Ammon's horn (tissue), 1 donor: Measurements from ENCODE around the gene VSTM2B.

ENCODE experiments used
- DNase-seq: peaks from one replicate; pipeline ENCODE4 v3.0.0-alpha.2; 2016; ENCODE audit warnings: low spot score

VSTM2B gene

DNA sequence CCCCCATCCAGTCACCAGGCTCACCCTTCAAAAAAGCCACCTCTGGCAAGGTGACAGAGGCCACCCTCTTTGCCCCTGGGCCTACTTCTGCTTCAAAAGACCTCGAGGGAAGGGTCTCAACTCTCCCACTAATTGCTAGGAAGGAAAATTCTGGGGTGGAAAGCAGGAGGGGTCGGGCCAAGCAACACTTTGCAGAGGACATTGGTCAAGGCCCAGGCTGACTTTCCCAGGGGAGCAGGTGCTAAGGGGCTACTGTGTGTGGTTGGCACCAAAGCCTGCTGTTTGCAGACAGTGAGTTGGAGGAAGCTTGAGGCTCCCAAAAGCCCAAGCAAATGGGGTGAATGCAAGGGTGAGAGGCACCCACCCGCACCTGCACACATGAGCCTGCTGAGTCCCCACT, 28.6 kb upstream of the VSTM2B start:
- no peak for DNase-seq

DNA sequence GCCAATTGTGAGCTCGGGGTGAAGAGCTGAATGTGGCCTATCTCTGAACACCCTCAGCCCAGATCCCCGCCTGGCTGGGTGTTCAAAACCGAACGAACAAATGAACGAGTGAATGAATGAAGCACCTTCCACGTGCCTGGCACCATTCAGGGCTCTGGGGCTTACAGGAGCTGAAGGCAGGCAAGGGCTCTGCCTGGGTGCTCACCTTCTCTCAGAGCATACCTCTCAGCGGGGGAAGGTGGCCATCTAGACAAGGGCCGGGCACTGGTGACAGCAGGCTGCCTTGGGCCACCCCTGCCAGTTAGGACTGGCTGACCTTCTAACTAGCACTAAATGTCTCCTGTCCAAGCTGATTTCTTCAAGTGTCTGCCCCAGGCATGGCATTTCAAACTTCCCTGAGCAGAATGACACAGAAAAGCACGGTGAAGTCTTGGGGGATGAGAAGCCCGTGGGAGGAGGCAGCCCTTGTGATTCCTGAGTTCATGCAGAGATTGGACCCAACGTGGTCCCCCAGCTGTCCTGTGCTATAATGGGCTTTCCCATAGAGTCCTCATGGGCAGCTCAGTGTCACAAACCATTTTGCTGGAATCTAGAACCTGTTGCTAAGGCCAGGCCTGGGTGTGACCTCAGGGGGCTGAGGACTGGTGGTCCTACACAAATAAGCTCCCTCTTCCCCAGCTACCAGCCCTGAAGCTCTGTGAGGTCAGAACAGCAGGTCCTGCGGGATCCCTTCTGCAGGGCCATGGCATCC, 27.9 kb upstream of the VSTM2B start:
- no peak for DNase-seq

DNA sequence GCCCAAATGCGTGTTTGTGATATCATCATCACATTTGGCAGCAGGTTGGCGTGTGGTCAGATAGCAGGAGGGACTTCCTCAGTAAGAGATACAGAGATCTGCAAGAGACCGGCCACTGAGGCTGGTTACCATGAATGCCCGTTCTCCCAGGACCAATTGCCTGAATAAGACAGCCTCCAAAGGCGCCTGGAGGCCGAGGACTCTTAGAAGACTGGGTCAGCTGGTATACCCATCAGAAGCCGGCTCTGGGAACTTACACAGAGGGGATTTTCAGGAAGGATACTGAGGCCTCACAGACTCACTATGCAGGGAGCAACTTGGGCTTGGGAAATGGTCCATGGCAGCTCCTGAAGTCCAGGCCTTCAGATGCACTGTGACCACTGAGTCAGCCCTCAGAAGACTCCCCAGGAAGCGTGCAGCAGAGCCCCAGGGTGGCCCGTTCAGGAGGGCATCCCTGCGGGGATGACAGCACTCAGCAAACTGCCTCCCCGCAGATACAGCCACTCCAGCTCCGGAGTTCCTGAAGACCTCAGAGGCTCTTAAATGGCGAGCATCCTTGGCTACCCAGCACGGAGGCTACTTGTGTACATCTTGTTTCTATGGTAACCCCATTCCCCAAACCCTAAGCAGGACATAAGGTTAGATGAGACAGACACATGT, 26.4 kb upstream of the VSTM2B start:
- DNase-seq, result no peak

DNA sequence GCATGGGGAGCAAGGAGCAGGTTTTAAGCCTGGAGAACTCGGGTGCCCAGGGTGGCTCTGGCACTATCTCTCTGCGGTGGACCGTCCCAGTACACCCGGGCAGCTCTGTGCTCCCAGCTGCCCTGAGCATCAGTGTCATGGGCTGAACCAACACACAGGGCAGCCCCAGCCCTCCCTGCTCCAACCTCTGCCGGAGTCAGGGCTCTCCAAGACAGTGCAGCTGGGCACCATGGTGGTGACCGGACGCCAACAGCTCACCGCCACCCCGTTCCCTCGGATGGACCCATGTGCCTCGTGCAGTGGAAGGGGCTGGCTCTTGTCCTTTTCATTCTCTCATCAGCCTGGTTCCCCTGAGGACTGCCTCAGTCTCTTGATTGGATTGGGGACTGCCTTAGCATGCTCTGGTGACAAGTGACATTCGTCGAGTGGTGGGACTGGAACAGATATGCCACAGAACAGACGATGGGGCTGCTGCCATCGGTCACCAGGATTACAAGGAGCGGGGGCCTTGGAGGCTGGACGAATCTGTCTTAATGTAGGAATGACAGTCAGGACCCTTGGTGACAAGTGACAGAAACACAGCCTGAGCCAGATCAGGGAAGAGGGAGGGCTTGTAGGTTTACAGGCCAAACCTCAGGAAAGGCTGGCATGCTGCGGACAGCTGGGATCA, 25.7 kb upstream of the VSTM2B start:
- DNase-seq, result no peak

DNA sequence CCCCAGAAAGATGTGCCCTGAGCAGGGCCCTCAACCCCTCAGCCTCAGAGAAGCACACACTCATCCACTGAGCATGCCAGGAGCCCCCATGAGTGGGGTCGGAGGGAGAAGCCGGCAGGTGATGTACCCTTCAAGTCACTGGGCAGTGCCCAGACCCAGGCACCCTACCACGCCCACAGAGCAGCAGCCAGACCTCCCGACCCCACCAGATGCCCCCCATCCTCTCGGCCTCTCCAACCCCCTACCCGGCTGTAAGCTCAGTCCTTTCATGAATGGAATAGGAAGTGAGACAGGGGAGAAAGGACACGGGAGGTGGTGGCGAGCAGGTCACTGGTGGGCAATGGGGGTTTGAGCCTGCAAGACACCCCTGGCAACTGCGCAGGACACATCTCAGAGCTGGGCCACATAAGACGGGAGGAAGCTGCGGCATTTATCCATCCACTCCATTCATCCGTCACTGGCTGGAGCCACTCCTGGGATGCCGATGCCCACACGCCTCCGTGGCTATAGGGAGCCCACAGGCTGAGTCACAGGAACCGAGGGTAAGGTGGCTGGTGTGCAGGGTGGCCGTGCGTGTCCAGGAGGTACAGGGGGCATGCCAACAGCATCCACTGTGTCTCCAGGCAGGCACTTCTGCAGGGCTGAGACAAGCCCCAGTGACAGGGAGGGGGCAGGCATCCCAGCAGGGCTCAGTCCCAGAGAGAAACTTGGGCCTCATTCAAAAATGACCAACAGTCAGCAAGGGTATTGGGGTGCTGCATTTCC, 23.8 kb upstream of the VSTM2B start:
- no peak for DNase-seq

DNA sequence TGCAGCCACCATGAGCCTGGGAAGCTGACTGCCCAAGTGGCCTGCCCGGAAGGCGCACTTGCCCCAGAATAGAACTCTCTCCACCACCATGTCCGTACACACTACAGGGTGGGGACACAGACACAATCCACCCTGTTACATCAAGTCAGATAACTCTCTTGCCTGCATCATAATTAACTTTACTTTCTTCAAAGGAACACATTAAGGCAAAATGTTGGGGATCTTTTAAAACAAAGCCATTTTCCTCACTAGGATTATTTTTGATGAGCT, 23.3 kb upstream of the VSTM2B start:
- no peak for DNase-seq

DNA sequence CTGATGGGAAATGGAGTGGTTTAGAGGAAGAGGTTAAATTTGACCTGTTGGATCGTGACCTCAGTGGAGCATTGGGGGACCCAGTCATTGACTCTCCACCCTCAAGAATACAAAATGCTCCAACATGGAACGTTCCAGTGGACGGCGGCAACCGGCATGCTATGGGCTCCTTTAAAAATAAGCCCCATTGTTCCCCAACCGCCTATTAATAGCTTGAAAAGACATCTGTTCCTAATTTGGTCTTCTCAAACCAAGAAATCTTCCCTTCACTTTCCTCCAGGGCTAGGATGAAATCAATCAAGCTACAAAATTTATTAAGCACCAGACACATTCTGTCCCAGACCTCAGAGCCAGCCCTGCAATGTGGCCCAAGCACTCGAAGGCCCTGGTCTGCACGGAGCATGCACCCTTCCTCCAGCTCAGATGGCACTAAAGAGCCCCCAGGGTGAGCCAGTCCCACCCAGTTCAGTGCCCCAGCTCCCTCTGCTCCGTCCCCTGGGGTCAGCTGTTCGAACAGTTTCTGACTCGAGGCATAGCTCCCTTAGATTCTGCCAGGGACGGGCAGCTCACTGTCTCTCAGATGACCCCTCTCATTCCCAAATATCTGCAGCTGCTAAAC, 22.5 kb upstream of the VSTM2B start:
- no peak for DNase-seq

DNA sequence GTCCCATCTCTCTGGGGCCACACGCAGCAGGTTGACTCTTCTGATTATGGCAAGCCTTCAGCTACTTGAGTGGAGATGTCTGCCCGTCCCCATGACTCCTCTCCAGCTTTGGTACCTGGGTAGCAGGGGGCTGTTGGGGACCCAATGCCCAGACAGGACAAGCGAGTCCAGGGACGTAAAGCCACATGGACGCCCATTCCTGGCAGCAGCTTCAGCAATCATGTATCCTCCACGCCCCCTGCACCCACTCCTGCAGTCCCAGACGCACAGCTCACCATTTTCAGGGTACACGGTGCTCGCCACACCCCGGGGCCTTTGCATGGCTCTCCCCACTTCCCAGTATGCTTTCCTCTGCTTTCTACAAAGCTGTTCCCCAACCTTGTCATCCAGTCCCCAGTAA, 22.0 kb upstream of the VSTM2B start:
- no peak for DNase-seq

DNA sequence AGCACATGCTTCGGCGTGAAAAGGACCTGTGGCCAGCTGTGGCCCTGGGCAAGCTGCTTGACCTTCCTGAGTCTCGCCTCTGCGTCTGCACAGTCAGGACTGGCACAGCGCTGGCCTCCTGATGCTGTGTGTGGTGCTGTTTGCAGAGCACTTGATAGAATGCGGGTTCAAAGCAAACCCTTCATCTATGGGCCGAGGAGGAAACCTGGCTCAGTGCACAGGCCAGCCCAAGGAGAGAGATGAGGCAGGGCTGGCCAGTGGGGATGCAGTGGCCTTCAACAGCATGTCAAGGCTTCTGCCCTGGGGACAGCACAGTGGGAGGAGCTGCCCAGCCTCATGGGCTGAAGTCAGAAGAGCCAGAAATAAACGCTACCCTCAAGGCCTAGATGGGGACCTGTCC, 21.3 kb upstream of the VSTM2B start:
- DNase-seq, result peak; percentile 59

DNA sequence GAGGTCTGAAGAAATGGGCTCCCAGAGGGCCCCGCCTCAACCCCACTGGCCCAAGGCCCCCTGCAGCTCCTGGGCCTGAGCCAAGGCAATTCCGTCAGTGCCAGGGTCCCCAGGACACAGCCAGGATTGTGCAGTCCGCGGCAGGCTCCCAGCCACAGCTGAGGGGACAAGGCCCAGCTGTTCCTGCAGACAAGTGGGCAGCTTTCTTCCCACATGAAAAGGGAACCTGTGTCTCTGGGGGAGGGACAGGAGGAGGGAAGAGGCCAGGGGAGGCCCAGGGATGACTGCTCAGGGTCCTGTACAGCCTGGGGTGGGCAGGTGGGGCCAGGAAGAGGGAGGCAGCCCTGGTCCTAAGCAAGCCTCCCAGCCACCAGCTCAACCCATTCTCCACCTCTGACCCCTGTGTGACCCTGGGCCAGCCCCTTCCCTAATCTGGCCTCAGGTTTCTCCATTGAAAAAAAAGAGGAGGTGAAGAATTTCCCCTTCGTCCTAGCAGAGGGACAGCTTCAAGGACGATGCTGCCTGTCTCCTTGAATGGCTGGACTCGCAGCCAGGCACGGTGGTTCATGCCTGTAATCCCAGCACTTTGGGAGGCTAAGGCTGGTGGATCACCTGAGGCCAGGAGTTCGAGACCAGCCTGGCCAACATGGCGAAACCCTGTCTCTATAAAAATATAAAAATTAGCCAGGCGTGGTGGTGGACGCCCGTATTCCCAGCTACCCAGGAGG, 20.5 kb upstream of the VSTM2B start:
- DNase-seq, result peak; percentile 96

DNA sequence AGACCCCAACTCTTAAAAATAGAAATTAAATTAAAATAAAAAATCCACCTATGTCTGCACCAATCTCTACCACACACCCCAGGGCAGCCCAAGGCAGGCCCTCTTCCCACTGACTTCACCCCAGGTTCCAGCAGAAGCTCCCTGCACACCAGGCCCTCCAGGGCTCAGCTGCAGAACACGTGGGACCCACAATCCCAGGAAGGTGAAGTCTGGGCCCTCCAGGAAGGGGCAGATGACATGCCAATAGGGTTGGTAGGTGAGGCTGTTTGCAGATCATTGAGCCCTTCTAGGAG, 19.2 kb upstream of the VSTM2B start:
- DNase-seq, result no peak

DNA sequence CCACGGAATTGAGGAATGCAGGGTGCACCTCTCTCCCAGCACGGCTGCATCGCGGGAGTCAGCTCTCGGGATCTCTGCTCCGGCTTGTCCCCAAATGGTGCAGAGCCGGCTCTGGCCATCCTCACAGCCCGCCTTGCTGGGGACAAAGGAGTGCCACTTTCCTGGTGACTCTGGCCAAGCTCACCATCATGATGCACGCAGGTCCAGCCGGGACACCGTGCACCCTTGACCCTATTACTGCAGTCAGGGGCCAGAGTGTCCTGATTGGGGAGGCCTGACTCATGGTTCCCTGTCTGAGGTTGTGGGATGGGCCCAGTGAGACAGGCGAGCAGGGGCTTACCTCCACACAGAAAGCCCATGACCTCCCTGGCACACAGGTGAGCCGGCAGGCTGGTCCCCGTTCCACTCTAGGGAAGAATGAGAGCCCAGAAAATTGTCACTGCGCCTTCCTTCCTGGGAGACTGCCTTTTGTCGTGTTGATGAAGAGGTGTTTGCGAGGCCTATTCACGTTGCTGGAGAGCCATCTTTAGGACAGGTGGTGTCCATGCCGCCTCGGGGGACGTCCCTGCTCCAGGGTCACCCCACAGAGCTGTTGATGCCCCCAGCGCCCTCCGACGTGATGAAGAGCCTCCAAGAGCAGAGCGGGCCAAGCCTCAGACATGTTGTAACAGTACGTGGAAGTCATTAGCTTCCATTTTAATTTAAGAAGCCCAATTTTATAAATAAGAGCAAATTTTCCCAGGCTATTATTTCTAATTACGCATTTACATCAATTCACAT, 18.5 kb upstream of the VSTM2B start:
- DNase-seq, result no peak

DNA sequence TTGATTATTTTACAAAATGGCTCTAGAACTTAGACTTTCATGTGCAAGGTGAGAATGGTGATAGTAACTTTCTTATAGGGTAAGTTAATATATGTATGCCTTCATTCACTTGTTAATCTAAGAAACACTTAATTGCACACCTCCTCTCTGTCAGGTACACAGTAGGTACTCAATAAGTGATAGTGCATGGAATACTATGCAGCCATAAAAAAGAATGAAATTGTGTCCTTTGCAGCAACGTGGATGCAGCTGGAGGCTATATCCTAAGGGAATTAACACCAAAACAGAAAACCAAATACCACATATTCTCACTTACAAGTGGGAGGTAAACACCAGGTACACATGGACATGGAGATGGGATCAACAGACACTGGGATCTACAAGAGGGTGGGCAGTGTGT, 17.6 kb upstream of the VSTM2B start:
- no peak for DNase-seq

DNA sequence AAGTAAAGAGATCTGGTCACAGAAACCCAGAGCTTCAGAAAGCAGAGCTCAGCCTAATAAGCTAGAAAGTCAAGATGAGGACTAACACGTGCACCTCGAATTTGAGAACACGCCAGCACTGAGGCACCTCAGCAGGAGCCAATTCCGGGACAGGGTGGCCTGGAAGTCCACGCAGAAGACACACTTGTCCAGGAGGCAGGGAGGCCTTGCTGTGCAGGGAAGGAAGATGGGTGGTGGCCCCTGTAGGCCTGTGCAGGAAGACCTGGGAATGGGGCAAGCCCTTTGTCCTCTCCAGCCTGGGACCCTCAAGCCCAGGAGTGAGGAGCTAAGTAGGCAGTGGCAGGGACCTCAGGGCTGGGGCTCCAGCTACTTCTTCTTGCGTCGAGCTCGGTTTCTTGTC, 16.3 kb upstream of the VSTM2B start:
- DNase-seq, result no peak

DNA sequence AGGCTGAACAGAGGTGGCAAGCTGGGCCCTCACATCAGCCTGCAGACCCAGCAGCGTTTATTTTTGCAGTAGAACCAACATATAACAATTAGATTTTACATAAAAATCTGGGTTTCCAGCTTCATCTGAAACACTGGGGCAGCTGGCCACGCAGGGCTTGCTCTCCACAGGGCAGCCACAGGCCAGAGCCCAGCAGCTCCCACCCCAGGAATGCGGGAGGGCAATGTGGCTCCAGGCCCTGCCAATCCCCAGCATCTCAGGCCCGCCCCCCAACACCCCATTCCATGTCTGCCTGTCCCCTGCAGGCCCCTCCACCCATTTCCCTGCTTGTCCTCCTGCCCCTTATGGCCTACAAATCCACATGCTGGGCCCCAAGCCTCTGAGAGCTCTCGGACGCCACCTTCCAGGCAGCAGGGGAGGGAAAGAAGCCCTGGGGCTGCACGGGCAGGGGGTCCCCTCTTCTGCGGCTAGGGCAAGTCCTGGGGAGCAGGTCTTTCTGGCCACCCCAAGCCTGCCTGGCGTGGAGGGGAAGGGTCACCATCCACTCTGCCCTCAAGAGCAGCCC, 15.0 kb upstream of the VSTM2B start:
- DNase-seq, result no peak

DNA sequence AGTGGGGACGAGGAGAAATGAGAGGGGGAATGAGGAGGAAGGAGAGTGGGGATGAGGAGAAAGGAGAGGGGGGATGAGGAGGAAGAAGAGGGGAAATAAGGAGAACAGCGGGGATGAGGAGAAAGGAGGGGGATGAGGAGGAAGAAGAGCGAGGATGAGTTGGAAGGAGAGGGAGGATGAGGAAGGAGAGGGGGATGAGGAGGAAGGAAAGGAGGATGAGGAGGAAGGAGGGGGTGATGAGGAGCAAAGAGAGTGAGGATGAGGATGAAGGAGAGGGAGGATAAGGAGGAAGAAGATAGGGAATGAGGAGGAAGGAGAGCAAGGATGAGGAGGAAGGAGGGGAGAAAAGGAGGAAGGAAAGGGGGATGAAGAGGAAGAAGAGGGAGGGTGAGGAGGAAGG, 14.0 kb upstream of the VSTM2B start:
- no peak for DNase-seq

DNA sequence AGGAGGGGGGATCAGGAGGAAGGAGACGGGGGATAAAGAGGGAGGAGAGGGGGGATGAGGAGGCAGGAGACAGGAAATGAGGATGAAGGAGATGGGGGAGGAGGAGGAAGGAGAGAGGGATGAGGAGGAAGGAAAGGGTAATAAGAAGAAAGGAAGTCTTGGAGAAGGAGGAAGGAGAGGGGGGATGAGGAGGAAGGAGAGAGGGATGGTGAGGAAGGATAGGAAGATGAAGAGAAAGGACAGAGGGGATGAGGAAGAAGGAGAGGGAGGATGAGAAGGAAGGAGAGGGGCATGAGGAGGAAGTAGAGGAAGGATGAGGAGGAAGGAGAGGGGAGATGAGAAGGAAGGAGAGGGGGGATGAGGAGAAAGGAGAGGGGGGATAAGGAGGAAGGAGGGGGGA, 13.0 kb upstream of the VSTM2B start:
- no peak for DNase-seq

DNA sequence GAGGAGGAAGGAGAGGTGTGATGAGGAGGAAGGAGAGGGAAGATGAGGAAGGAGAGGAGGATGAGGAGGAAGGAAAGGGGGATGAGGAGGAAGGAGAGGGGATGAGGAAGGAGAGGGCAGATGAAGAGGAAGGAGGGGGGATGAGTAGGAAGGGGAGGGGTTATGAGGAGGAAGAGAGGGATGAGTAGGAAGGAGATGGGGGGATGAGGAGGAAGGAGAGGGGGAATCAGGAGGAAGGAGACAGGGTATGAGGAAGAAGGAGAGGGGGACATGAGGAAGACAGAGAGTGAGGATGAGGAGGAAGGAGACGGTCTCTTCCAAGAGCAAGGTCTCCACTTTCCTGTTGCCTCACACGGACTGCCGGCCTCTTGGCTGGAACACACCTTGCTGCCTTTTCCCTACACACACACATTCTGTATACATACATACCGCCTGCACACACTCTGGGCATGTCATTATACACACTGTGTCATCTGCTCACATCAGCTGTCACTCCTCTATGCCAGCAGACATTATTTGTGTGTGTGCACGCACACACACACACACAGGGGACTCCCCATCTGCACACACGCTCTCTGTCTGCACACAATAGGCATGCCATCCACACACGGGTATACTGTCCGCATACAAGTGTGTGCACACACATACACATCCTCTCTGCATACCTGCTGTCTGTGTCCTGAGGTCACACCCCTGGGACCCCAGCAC, 11.1 kb upstream of the VSTM2B start:
- no peak for DNase-seq

DNA sequence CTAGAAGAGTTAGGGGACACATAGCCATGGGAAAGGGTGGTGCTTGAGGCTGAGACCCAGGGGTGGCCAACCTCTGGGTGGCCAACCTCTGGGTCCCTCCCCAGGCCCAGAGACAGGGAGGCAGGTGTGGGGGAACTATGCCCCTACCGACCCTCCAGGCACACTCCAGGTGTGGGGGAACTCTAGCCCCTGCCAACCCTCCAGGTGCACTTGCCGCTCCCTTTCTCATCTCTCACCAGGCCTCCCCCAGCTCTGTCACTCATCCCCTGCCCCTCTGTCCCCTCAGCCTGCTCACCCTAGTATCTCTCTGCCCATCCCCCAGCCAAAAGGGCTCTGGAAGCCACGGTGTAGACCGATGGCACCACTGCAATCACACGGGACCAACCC, 10.6 kb upstream of the VSTM2B start:
- no peak for DNase-seq

DNA sequence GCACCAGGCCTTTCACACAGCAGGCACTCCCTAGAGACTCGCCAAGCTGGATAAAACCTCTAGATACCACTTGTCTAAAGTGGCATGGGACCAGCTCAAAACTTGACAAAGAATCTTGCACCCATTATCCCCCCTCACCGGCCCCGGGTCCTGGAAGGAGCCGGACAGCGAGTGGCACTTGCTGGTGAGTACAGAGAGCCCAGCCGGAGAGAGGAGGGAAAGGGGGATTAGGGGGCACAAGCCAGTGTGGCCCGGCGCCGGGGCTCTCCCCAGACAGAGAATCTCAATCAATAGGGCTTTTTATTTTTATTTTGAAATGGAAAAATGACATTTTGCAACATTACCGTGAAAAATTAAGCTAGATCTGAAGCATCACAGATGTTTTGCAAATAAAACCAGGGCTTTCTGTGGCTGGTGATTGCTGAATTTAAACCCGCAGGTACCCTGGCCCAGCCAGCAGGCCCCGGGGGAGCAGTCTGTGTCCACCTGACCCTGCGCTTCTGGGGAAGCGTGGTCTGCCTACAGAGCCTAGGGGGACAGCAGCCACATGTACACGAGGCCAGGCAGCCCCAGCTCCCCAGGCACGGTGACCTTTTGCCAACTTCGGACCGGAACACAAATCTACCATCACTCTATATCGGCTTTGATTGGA, 10.0 kb upstream of the VSTM2B start:
- DNase-seq, result no peak
